ENCODE results near the gene DYNC1LI1.
A peak's percentile ranks its signal among the peaks of the same experiment; 100 is the strongest.
"Not testable (repeated sequence)": the region's sequence is repeated elsewhere in the genome, so short reads cannot be mapped to it uniquely, and the experiment has no call there.

The DYNC1LI1 gene

GRCh38 chr3:32583708-32584107 is 13.1 kb upstream of the DYNC1LI1 start:
- peak; percentile 75 for DNase-seq (ENCODE audit: low spot score)

GRCh38 chr3:32578669-32579068 is 8.0 kb upstream of the DYNC1LI1 start:
- not testable (repeated sequence) for DNase-seq (ENCODE audit: low spot score)

DNA sequence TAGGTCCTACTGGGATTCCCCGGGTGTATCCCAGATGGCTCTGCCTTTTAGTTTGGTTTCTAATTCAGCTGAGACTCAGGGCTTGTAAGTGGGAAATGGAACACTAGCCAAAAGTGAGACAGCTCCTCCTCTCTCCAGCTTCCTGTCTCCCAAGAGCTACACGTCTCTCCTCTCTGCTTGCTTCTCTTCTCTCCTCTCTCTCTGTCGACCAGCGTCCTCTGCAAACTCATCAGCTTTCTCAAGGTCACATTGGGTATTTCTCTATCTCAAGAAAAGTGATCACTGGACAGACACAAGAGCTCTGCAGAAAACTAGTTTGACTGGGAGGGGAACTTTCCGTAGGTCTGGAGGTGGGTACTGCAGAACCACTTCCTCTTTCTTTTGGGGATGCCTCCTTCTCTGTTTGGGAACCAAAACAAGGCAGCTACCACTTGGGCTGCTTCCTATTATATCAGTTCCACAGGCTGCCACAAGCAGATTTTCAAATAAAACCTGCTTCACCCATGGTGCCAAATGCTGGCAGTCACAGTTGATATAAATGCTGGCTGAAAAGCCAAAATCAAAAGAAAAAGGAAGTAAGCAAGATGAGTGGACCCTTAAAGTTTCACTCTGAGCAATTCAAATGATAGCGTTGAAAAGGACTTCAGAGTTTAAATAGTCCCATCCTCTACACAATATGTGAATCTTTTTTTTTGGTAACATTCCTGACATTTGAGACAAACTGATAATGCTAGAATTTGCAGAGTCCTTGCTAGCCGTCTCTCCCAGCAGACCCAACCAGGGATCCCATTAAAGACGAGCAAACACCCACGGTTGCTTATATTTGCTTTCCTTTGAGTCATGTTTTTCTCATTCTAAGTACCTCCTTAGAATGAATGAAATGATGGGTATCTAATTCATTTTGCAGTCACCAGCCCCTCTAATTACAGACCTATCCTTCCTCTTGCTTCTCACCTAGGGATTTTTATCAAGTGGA is 7.2 kb upstream of the DYNC1LI1 start:
- DNase-seq (ENCODE audit: low spot score) = peak; percentile 61

- DNase-seq (ENCODE audit: low spot score) = no peak
These were observed 6.5 kb upstream of the DYNC1LI1 start for GRCh38 chr3:32577174-32577573.

GRCh38 chr3:32575451-32576113 is 4.9 kb upstream of the DYNC1LI1 start:
- DNase-seq (ENCODE audit: low spot score) = no peak

- no peak for DNase-seq (ENCODE audit: low spot score)
These were observed 481 bp upstream of the DYNC1LI1 start for GRCh38 chr3:32571192-32571485.

DNA sequence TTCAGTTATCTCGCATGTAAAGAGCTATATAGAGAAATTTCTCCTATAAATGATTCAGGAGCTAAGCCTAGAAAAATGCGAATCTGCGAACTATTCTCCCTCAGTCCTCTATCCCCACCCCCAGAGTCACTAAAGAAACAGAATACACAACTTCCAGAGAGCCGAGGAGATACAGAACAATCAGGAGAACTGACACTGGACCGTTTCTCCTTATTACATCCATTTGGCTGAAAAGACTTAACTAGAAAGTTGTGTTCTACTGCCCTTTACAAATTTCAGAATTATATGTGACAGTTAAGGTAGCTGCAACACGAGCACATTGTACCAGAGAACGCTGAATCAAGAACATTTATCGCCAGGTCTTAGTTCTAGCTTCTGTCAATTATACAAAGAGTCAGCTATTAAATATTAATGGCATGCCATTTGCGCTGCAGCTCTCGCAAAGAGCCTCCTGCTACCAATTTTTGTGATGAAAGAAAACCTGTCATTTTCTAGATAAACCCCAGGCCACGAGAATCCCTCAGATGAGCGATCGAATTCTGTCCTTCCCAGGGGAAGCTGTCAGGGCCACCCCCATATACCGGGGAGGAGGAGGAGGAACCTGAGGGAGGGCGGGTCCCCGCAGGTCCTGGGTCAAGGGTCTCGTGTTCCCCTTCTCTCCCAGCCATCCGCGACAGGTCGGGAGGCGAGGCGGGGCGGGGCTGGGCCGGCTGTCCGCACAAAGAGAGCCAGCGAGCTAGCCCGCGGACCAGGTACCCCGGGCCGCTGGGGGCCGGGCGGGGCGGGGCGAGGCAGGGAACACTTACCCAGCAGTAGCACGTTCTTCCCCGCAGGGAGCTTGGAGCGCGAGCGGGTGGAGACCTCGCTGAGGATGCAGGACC is 878 bp downstream of the DYNC1LI1 start:
- DNase-seq (ENCODE audit: low spot score) = peak; percentile 60

DNA sequence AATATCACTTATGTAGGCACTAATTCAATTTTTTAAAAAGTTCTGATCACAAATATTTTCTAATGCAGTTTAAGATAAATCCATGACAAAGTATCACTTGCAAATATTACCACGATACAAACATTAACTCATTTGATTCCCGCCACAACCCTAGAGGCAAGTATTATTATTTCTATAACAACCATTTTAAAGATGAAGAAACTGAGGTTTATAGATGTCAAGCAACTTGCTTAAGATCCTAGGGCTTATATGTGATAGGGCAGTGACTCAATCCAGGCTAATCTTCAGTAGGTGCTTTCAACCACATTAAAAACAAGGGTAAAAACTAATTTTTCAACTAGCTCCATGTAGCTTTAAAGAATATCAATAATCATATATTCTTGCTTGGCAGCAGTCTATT is 1.7 kb downstream of the DYNC1LI1 start:
- DNase-seq (ENCODE audit: low spot score) = no peak

DNA sequence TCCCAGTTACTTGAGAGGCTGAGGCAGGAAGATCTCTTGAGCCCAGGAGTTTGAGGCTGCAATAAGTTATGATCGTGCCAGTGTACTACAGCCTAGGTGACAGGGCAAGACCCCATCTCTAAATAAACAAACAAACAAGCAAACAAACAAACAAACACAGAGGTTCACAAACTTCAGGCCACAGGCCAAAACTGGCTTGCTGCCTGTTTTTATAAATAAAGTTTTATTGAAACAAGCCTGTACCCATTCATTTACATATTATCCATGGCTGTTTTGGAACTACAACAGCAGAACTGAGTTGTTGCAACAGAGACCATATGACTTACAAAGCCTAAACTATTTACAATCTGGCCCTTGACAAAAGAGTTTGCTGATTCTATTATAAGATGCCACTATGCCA is 6.5 kb downstream of the DYNC1LI1 start:
- DNase-seq (ENCODE audit: low spot score) = no peak

GRCh38 chr3:32562640-32563039 is 8.0 kb downstream of the DYNC1LI1 start:
- DNase-seq (ENCODE audit: low spot score) = no peak

DNA sequence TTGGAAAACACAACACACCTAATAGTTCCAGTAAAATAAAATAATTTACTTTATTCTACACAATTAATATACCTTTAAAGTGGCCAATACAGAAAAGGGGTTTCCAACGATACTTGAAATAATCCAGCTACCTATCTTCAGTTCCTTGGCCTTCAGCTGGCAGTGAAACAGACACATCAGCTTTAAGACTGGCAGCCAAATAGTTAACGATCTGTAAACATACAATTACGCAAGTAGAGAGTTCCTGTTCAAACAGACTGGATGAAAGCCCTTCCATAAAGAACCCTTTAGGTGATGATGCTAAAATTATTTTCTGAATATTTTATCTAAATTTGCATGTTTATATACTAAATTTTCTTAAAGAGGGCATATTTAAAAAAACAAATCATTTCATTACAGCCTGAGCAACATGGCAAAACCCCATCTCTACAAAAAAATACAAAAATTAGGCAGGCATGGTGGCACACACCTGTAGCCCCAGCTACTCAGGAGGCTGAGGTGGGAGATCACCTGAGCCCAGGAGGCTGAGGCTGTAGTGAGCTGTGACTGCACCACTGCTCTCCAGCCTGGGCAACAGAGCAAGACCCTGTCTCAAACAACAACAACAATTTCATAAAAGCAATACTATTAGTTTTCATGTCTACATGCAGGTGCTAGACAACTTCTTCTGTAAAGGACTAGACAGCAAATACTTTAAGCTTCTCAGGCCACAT is 12.9 kb downstream of the DYNC1LI1 start:
- no peak for DNase-seq (ENCODE audit: low spot score)

DNA sequence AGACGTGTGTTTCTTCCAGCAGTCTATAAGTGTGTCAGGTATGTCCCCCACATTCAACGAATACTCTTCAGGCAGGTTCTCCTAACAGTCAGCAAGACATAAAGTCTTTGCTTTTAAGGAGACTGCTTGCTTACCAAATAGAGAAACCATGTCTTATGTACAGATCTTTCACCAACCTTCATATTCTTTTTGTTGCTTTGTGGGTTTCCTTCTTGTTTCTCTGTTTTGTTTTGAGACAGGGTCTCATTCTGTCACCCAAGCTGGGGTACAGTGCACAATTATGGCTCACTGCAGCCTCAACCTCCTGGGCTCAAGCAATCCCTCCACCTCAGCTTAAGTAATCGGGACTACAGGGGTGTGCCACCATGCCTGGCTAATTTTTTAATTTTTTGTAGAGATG is 14.3 kb downstream of the DYNC1LI1 start:
- no peak for DNase-seq (ENCODE audit: low spot score)

GRCh38 chr3:32553973-32554372 is 16.7 kb downstream of the DYNC1LI1 start:
- DNase-seq (ENCODE audit: low spot score) = no peak

- DNase-seq (ENCODE audit: low spot score) = no peak
These were observed 17.2 kb downstream of the DYNC1LI1 start for GRCh38 chr3:32553459-32553858.

DNA sequence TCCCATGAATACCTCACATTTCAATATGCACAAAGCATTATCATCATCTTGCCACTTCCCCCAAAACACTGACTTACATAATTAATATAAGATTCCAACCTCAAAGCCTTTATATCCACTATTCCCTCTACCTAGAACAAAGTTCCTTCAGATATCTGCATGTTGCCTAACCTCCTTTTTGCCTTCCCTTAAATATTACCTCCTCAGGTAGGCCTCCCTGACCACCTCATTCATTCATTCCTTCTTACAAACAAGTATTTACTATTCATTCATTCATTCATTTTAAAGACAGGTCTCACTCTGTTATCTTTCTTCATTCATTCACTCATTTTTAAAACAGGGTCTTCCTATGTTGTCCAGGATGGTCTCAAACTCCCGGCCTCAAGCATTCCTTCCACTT is 18.6 kb downstream of the DYNC1LI1 start:
- no peak for DNase-seq (ENCODE audit: low spot score)

- no peak for DNase-seq (ENCODE audit: low spot score)
These were observed 19.2 kb downstream of the DYNC1LI1 start for GRCh38 chr3:32551496-32551895.

DNA sequence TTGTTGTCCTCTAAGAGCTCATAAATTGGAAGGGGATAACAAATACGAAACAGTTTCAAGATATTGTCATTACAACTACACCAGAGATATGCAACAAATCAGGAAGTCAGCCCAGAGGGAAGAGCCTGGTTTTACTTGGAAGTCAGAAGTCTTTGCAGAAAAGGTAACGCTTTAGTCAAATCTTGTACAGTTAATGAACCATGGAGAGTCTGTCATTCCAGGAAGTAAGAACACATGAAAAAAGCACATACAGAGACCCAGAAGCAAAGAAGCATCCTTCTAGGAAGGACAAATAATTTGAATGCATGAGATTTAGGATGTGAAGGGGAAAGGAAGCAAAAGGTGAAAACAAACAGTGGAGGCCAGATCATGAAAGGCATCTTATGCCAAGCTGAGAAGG is 19.6 kb downstream of the DYNC1LI1 start:
- no peak for DNase-seq (ENCODE audit: low spot score)

- DNase-seq (ENCODE audit: low spot score) = no peak
These were observed 25.4 kb downstream of the DYNC1LI1 start for GRCh38 chr3:32545305-32545704.

DNA sequence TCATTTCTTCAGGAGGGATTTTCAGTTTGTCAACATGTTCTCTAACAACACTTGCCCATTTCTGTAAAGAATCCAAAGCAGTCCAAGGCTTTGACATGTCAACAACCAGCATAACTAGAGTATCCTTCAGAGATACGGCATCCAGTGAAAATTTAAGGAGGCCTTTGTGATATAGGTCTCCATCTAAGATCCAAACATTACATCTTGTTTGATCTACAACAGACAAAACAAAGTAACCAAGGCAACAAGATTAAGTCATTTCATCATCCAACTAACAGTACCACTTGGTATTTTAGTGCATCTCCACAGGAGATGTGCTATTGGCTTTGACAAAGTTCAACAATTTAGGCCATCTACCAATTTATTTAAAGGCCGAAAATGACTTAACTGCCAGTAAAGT is 25.8 kb downstream of the DYNC1LI1 start:
- no peak for DNase-seq (ENCODE audit: low spot score)

GRCh38 chr3:32542807-32543206 is 27.9 kb downstream of the DYNC1LI1 start:
- DNase-seq (ENCODE audit: low spot score) = no peak

- no peak for DNase-seq (ENCODE audit: low spot score)
These were observed 29.8 kb downstream of the DYNC1LI1 start for GRCh38 chr3:32540899-32541298.

DNA sequence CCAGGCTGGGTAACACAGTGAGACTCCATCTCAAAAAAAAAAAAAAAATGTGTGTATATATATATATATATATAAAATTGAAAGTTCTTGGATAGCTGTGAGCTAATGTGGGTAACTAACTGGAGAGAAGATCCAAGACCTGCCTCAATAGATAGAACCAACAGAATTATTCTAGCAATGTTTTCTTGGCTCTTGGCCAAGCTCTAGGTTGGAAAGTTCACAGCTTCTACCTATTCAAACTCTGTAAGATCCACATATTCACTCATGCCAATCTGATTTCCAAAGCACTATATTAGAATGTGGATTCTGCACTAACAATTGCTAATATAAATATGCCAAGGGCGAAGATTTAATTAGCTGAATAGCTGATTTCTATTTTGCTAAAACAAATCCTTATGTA is 38.2 kb downstream of the DYNC1LI1 start:
- no peak for DNase-seq (ENCODE audit: low spot score)

All from AG20443 (cell line).